CD1c-positive myeloid dendritic cell (primary cell): ENCODE data around the gene ERC2.

Experiments
- DNase-seq: peaks from one replicate; pipeline ENCODE4 v3.0.0-alpha.2; 2016; ENCODE audit errors: extremely low spot score

The ERC2 gene

DNA sequence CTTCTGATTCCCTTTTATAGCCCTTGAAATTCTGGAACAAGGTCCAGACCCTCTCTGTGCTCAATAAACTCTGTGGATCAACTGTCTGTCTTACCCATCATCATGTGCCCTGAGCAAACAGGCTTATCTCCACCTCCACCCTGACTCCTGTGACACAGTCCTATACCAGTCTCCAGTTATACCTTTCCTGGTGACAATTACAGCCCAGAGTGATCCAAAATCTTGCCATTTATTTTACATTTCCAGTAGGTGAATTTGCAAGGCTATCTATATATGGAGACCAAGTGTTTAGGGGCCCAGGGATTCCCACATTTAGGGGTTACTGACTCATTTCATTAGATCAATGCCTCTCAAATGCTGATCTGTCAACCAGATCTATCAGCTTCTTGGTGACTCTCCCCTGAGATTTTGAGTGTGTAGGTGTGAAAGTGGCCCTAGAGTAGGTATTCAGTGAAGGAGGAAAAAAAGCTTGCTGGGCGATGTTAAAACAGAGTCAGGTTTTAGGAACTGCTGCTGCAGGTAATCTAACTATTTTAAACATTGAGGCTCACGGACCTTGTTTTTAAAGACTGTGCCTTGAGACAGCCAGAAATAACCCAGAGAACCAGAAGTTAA lies 751.5 kb downstream of the ERC2 start:
- no peak for DNase-seq

- DNase-seq, result no peak
Observed at GRCh38 chr3:55716044-55716443, 752.2 kb downstream of the ERC2 start.

GRCh38 chr3:55714057-55714456 lies 754.2 kb downstream of the ERC2 start:
- DNase-seq, result no peak

DNA sequence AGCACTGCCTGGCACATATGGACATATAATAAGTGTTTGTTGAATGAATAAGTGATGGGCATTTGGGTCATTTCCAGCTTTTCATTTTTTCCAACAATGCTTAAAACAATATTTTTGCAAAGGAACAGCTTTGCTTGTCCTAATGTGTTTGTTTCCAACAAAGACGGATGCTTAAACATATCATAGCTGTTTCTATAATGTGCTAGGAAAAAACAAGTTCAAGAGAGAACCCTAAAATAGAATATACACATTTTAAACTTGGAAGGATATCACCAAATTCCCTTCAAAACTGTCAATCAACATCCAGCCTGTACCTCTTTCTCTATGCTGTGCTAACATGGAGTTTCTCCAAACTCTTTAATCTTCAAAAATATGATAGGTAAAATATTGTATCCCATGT lies 756.6 kb downstream of the ERC2 start:
- no peak for DNase-seq

DNA sequence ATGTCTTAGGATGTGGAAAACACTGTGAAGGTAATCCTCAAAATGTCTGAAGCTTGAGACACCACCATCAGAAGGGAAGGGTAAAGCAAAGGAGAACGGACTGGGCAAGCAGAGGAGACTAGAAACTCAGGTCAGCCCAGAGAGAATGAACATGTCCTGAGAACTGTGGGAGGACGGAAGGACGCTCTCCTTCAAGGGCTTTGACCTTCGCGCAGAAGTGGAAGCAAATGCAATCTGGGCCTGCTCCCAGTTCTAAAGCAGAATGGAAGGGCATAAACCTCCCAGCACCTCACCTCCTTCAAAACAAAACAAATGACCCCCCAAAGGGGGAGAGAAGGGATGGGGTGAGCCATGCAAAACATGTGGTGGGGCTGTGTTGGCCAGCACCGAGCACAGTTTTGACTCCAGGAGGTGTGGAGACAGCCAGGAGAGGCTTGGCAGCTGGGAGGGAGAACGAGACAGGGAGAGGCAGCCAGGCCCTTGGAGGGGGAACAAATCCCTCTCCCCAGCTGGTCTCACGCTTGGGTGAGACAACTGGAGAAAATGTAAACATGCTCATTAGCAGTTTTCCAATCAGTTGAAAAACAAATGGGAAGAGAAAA lies 758.8 kb downstream of the ERC2 start:
- no peak for DNase-seq

DNA sequence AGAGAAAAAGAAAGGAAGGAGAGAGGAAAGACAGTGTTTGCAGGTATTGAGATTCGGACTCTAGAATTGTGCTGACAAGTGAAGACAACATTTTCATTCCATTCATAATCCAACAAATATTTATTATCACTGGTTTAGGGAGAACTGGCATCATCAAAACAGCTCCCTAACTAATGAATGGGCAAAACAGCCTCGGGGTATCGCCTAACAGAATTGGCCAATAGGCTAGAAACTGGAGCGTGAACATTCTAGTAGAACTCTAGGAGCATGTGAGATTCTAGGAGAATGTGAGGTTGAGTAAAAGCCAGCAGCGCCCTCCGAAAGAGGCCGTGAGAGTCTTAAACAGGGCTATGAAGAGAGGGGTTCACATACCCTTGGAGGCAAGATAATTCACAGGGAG lies 759.3 kb downstream of the ERC2 start:
- DNase-seq, result no peak

GRCh38 chr3:55708242-55708641 lies 760.0 kb downstream of the ERC2 start:
- DNase-seq, result no peak

DNA sequence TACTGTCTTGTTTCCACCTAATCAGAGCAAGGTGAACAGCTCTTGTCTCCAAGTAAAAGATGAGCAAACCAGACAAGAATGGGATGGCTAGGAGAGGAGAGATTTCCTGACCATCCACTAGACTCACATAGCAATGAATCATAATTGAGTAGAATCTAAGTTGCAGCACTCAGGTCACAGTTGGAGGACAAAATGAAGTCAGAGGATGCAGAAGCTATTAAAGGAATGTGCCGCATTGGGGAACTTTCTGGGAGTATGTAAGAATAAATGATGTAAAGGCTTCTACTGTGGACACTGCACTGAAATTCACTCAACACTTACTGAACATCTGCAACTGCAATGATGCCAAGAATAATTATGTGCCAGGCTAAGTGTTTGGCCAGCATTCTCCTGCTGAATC lies 763.7 kb downstream of the ERC2 start:
- no peak for DNase-seq

DNA sequence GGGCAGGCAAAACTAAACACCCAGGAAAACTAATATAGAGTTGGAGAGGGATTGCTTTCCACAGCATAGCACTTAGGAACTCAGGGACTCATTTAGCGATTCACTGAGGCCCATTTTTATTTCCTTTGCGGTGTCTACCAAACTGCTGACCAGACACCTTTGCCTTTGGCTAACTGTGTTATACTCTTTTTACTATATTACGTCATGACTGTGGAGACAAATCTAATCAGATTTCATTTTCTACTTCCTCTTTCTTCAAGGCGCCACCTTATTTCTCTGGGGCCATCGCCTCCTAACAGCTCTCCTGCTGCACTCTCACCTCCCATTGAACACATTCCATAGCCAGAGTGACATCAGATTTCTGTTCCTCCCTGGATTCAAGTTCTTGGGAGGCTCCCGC lies 765.4 kb downstream of the ERC2 start:
- DNase-seq, result no peak

- DNase-seq, result no peak
Observed at GRCh38 chr3:55701997-55702396, 766.3 kb downstream of the ERC2 start.

DNA sequence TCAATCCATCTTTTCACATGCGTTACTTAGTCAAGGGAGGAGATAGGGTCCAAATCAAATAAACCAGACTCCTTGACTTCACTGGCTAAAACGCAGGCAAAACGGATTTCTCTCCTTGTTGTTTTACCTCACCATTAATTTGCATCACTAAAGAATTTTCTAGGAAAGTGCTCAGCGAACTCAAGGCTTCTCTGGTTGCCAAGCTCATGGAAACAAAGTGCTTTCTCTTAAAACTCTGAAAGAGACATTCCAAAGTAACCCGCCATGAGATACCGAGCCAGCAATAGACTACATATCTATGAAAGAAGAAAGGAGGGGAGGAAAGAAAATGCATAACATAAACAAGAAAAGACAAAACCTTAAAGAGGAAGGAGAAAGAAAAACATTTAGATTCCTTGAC lies 769.4 kb downstream of the ERC2 start:
- no peak for DNase-seq

DNA sequence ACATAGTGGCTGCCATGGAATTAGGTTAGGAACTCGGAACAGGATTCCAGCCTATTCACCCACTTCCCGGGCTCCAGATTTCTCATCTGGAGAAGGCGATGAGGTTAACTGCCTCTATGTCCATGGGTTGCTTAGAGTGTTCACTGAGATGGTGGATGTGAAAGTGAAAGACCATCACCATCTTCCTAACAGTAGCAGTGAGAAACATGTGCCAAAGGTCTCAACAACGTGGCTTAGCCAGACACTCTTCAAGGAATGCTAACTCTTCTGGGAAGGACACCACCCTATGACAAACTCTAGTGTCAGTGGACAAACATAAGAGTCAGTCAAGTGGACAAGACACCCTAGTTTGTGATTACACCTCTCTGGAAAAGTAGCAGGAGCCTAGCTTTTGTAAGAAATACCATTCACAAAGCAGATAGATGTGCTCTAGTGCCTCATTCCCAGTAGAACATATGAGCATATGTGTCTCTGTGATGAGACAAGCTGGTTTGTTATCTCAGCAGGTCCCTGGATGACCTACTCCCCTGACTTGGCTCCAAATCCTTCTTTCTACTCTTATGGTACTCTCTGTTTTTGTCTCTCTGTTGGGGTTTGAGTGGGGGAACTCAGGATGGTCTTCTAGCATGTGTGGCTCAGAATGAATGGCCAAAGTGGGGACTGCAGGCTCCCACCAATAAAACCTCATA lies 770.9 kb downstream of the ERC2 start:
- no peak for DNase-seq

GRCh38 chr3:55692957-55693558 lies 775.2 kb downstream of the ERC2 start:
- no peak for DNase-seq

GRCh38 chr3:55692295-55692956 lies 775.8 kb downstream of the ERC2 start:
- DNase-seq, result no peak

GRCh38 chr3:55691141-55691540 lies 777.1 kb downstream of the ERC2 start:
- no peak for DNase-seq

GRCh38 chr3:55690726-55691125 lies 777.5 kb downstream of the ERC2 start:
- no peak for DNase-seq

DNA sequence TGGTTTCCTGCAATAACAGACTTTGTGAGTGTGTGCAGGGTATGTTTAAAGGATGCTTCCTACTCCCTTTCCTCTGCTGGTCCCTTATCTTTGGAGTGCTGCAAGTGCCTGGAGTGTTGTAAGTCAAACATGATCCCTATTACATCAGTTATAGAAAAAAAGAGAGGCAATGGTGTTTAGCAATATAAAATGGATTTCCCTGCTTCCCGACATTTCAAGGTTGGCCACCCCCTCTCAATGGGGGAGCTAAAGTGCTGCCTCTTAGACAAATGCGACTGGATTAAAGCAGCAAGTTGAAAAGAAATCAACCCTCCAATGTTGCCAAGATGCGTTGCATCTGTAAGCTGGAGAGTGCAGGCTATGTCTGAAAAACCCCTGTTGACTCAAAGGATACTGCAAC lies 778.1 kb downstream of the ERC2 start:
- no peak for DNase-seq

DNA sequence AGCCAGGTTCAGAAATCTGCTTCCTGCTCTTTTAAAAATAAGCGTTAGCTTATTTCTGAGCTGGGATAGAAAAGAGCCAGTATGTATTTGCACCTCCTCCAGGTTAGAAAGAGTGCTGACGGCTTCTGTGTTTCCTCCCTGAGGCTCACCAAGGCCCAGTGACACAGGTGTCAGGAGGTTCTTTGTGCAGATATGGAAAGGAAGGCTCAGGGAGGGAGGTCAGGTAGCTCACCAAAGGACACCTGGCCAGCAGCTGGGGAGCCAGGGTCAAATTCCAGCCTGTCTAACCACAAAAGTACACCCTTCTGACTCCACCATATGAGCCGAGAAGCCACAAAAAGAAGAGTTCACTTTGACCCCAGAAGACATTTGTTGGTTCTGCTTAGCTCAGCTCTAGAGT lies 780.1 kb downstream of the ERC2 start:
- DNase-seq, result no peak

GRCh38 chr3:55687526-55687925 lies 780.7 kb downstream of the ERC2 start:
- no peak for DNase-seq

DNA sequence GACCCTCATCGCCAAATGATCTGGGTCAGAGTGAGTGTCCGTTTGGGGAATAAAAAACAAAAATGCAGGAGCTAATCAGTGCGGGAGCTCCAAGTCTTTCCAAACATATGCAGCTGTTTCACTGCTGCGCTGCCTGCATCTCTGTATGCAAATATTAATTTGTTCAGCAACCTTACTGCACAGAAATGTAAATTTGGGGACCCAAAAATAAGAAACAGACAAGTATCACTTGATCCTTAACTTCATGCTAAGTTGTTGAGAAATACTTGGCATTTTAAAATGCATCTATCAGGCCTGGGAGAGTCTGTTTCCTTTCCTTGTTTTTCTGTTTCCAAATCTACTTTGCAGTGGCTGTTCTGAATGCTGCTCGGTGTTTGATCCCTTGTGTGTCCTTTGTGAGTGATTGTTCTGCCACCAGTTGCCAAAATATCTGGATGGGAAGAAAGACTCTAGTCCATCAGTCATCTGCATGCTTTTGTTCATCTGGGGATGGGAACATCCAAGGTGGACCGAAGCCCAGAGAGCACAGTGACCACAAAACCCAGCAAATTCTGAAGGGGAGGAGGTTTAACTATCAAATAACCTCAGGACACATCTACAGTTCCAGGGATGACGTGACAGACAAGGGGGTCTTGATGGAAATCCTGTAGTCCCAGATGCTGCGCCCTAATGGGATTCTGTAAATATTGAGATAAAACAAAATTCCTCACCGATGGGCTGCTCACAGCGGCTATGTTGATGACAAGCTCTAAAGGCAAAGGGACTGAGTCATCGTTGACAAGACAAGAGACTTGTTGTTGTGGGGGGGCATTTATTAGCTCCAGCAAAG lies 781.6 kb downstream of the ERC2 start:
- DNase-seq, result no peak

DNA sequence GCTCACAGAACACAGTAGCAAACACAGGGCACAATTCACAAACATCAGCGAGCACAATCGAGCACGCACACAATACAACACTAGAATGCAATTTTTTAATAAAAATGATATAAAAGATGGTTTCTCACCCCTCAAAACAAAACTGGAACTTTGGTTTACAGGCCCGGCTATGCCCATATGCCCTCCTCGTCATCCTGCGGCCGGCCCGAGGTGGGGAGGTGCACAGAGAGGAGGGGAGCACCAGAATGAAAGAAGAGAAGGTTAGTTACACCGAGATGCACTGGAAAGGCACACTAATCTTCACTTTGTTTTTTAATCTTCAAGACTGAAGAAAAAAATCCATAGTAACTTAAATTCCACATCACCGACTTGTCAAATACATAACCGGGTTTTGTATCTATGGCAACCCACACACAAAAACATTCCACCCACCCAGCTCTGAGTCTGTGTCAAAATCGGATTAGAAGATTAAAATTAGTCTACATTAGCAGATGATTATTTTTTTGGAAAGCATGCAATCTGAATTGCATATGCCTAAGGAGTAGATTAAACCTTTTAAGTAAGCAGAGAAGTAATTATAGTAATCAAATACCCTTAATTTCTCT lies 784.5 kb downstream of the ERC2 start:
- DNase-seq, result no peak
